GM23338 (cell line): ENCODE results near the gene BCL2L14. TPM values are rescaled to one million over a fixed set of nuclear protein-coding genes. Genes with fewer than 3 reads are reported as not detected.

Source experiments
- ATAC-seq: fragments of 200-7000 bp; cut with Tn5 transposase; 3 replicates; pipeline ENCODE4 v1.9.1; 2020
- DNase-seq: peaks from one replicate; pipeline ENCODE4 v3.0.0-alpha.2; 2015; ENCODE audit warnings: low spot score
- H2AFZ ChIP-seq: fragments of 200-600 bp; sonication (generic); 2 replicates; pipeline ENCODE4 v1.8.0; 2016; ENCODE audit warnings: antibody characterized with exemption, mild to moderate bottlenecking, moderate library complexity
- H3F3A ChIP-seq: fragments of 200-600 bp; sonication (generic); replicated peaks from 2 replicates; pipeline ENCODE4 v1.8.0; 2017; ENCODE audit warnings: antibody characterized with exemption, mixed run types, low read depth
- H3K27ac ChIP-seq: fragments of 200-600 bp; sonication (generic); 2 replicates; pipeline ENCODE4 v1.6.1; 2016; ENCODE audit warnings: low read depth
- H3K27me3 ChIP-seq: fragments of 200-600 bp; sonication (generic); 2 replicates; pipeline ENCODE4 v1.8.0; 2016; ENCODE audit warnings: mild to moderate bottlenecking, mixed run types, moderate library complexity; ENCODE audit not compliant: insufficient read depth
- H3K36me3 ChIP-seq: fragments of 200-600 bp; sonication (generic); 2 replicates; pipeline ENCODE4 v1.8.0; 2016; ENCODE audit warnings: mild to moderate bottlenecking; ENCODE audit not compliant: insufficient read depth
- H3K4me1 ChIP-seq: fragments of 200-600 bp; sonication (generic); 2 replicates; pipeline ENCODE4 v1.8.0; 2016; ENCODE audit warnings: mild to moderate bottlenecking, moderate library complexity; ENCODE audit not compliant: insufficient read depth
- H3K4me2 ChIP-seq: fragments of 200-600 bp; sonication (generic); 2 replicates; pipeline ENCODE4 v1.7.1; 2017; ENCODE audit warnings: mixed run types
- H3K4me3 ChIP-seq: fragments of 200-600 bp; sonication (generic); 2 replicates; pipeline ENCODE4 v1.6.1; 2016; ENCODE audit warnings: mixed run types
- H3K79me2 ChIP-seq: fragments of 200-600 bp; sonication (generic); replicated peaks from 2 replicates; pipeline ENCODE4 v1.8.0; 2017; ENCODE audit warnings: mild to moderate bottlenecking; ENCODE audit not compliant: insufficient read depth
- H3K9me2 ChIP-seq: fragments of 200-600 bp; sonication (generic); 2 replicates; pipeline ENCODE4 v1.8.0; 2017; ENCODE audit not compliant: insufficient read depth
- H4K20me1 ChIP-seq: fragments of 200-600 bp; sonication (generic); replicated peaks from 2 replicates; pipeline ENCODE4 v1.8.0; 2017; ENCODE audit warnings: mild to moderate bottlenecking; ENCODE audit not compliant: insufficient read depth
- H3K27ac Mint-ChIP-seq: 2 replicates; pipeline ENCODE4 v1.8.0; 2020; ENCODE audit warnings: inconsistent platforms, mild to moderate bottlenecking, moderate library complexity, mixed read lengths
- H3K27me3 Mint-ChIP-seq: 3 replicates; pipeline ENCODE4 v1.8.0; 2022; ENCODE audit warnings: low read depth, mild to moderate bottlenecking, moderate library complexity, mixed read lengths, inconsistent platforms; ENCODE audit not compliant: insufficient read depth, poor library complexity
- H3K36me3 Mint-ChIP-seq: 3 replicates; pipeline ENCODE4 v1.8.0; 2021; ENCODE audit warnings: low read depth, mild to moderate bottlenecking, inconsistent platforms, moderate library complexity, mixed read lengths
- H3K4me1 Mint-ChIP-seq: 3 replicates; pipeline ENCODE4 v1.8.0; 2020; ENCODE audit warnings: mild to moderate bottlenecking, inconsistent platforms, mixed read lengths
- H3K4me3 Mint-ChIP-seq: 3 replicates; pipeline ENCODE4 v1.8.0; 2021; ENCODE audit warnings: moderate library complexity, mild to moderate bottlenecking, inconsistent platforms, mixed read lengths
- H3K9me3 Mint-ChIP-seq: 3 replicates; pipeline ENCODE4 v1.8.0; 2020; ENCODE audit warnings: moderate library complexity, mild to moderate bottlenecking, inconsistent platforms, mixed read lengths
- CREB1 ChIP-seq: fragments of 250-450 bp; sonication (Bioruptor Pico); IDR thresholded peaks from 2 replicates; pipeline ENCODE4 v1.5.0; 2020; ENCODE audit warnings: low read depth, mild to moderate bottlenecking, moderate library complexity
- CTCF ChIP-seq, 2 experiments: fragments of 200-600 bp in 1 of 2; sonication (generic) in 1 of 2; conservative IDR thresholded peaks; 2 replicates each; pipeline versions ENCODE4 v1.5.1 to v1.6.1; 2016 to 2017; ENCODE audit warnings: antibody characterized with exemption in 2 of 2, low read depth in 2 of 2, mild to moderate bottlenecking in 2 of 2, moderate library complexity in 1 of 2
- EZH2 ChIP-seq: fragments of 200-600 bp; sonication (generic); IDR thresholded peaks from one replicate; pipeline ENCODE4 v1.8.0; 2017; ENCODE audit warnings: antibody characterized with exemption, mild to moderate bottlenecking, low read depth; ENCODE audit not compliant: unreplicated experiment
- EZH2phosphoT487 ChIP-seq: fragments of 200-600 bp; sonication (generic); IDR thresholded peaks from one replicate; pipeline ENCODE4 v1.8.1; 2018; ENCODE audit warnings: antibody characterized with exemption; ENCODE audit not compliant: unreplicated experiment
- JUNB ChIP-seq: IDR thresholded peaks from one replicate; pipeline ENCODE4 v1.6.1; 2016; ENCODE audit warnings: antibody characterized with exemption; ENCODE audit not compliant: unreplicated experiment
- NANOG ChIP-seq: IDR thresholded peaks from 2 replicates; pipeline ENCODE4 v1.6.1; 2016; ENCODE audit warnings: antibody characterized with exemption, borderline replicate concordance
- POLR2AphosphoS5 ChIP-seq: IDR thresholded peaks from 2 replicates; pipeline ENCODE4 v1.6.1; 2016; ENCODE audit warnings: antibody characterized with exemption, low read depth
- STAT1 ChIP-seq: IDR thresholded peaks from one replicate; pipeline ENCODE4 v1.6.1; 2016; ENCODE audit warnings: antibody characterized with exemption; ENCODE audit not compliant: unreplicated experiment
- ZNF331 ChIP-seq: fragments of 250-450 bp; sonication (Bioruptor Pico); IDR thresholded peaks from 2 replicates; pipeline ENCODE4 v1.5.0; 2020; ENCODE audit warnings: low read depth, mild to moderate bottlenecking, moderate library complexity
- ZNF462 ChIP-seq: fragments of 250-450 bp; sonication (Bioruptor Pico); IDR thresholded peaks from 2 replicates; pipeline ENCODE4 v1.5.0; 2020; ENCODE audit warnings: mild to moderate bottlenecking, moderate library complexity
- polyA plus RNA-seq: library from polyadenylated mRNA; unstranded; fragments of >200 nt; fragmentation: Nextera tagmentation; extraction: Ambion mirVana; gene quantifications from 2 replicates; pipeline ENCODE4 v1.2.1, GENCODE V29; 2016
- total RNA-seq: library from RNA; depleted of rRNA; stranded (reverse); fragments of >200 nt; shearing (Covaris generic); gene quantifications from 2 replicates; pipeline ENCODE4 v1.2.3, GENCODE V29; 2014
- TF ChIP-seq, protein P1 (sequence below): IDR thresholded peaks from one replicate; pipeline ENCODE4 v1.6.1; 2018; ENCODE audit warnings: antibody characterized with exemption; ENCODE audit not compliant: unreplicated experiment

BCL2L14 gene
- total and polyA plus RNA-seq, 2 experiments from 2014 or later: 2.1 to 2.7 TPM

- H4K20me1 ChIP-seq: no peaks in the 10 kb centered on the region
- H3K27ac Mint-ChIP-seq: no peak overlapping the region
- H3K4me3 ChIP-seq: no peak overlapping the region
- H3F3A ChIP-seq: no peaks in the 10 kb centered on the region
- H3K79me2 ChIP-seq: no peaks in the 10 kb centered on the region
- DNase-seq (no peak), ATAC-seq (no peak)
- H3K27me3 ChIP-seq: no peaks in the 10 kb centered on the region
- no peaks in the 10 kb centered on the region; the same call in 2 of the 3 replicates for H3K9me3 Mint-ChIP-seq
- TF ChIP-seq EZH2: no peak
- TF ChIP-seq STAT1: no peak
- no peak for TF ChIP-seq NANOG
- no peak for TF ChIP-seq CTCF (conservative IDR thresholded peaks at IDR 0.05; ENCODE audit: low read depth in 2 of 2)
- no peak for TF ChIP-seq JUNB
- no peak for TF ChIP-seq EZH2phosphoT487
- TF ChIP-seq ZNF331 (CRISPR knock-in tag): no peak
- no peak for TF ChIP-seq CREB1 (CRISPR knock-in tag)
- TF ChIP-seq, protein P1, sequence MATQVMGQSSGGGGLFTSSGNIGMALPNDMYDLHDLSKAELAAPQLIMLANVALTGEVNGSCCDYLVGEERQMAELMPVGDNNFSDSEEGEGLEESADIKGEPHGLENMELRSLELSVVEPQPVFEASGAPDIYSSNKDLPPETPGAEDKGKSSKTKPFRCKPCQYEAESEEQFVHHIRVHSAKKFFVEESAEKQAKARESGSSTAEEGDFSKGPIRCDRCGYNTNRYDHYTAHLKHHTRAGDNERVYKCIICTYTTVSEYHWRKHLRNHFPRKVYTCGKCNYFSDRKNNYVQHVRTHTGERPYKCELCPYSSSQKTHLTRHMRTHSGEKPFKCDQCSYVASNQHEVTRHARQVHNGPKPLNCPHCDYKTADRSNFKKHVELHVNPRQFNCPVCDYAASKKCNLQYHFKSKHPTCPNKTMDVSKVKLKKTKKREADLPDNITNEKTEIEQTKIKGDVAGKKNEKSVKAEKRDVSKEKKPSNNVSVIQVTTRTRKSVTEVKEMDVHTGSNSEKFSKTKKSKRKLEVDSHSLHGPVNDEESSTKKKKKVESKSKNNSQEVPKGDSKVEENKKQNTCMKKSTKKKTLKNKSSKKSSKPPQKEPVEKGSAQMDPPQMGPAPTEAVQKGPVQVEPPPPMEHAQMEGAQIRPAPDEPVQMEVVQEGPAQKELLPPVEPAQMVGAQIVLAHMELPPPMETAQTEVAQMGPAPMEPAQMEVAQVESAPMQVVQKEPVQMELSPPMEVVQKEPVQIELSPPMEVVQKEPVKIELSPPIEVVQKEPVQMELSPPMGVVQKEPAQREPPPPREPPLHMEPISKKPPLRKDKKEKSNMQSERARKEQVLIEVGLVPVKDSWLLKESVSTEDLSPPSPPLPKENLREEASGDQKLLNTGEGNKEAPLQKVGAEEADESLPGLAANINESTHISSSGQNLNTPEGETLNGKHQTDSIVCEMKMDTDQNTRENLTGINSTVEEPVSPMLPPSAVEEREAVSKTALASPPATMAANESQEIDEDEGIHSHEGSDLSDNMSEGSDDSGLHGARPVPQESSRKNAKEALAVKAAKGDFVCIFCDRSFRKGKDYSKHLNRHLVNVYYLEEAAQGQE: no peak
- TF ChIP-seq ZNF462 (CRISPR knock-in tag): no peak
- no peak for TF ChIP-seq POLR2AphosphoS5
- no peak overlapping the region for H3K4me3 Mint-ChIP-seq
- H3K27me3 Mint-ChIP-seq: peaks cover 7% of the 10 kb centered on the region
- no peaks in the 10 kb centered on the region; the same call in 1 of the 2 replicates for H3K4me1 ChIP-seq
- no peaks in the 10 kb centered on the region for H3K9me2 ChIP-seq
- H2AFZ ChIP-seq: peak overlapping the region; percentile 4; the same call in 1 of the 2 replicates
- no peak overlapping the region for H3K4me2 ChIP-seq
- peaks cover 32% of the 10 kb centered on the region for H3K4me1 Mint-ChIP-seq
- H3K27ac ChIP-seq: 0 out of 2 replicates have a peak overlapping the region, but pooled peaks have one; percentile 70
- H3K36me3 ChIP-seq: no peaks in the 10 kb centered on the region
- no peaks in the 10 kb centered on the region for H3K36me3 Mint-ChIP-seq
Observed at GRCh38 chr12:12064596-12064995, 6.1 kb upstream of the BCL2L14 start.
